ENCODE data around the gene CCR6.

- TF ChIP-seq POLR2A (IDR thresholded peaks at IDR 0.05), result no peak
- TF ChIP-seq, protein P1, sequence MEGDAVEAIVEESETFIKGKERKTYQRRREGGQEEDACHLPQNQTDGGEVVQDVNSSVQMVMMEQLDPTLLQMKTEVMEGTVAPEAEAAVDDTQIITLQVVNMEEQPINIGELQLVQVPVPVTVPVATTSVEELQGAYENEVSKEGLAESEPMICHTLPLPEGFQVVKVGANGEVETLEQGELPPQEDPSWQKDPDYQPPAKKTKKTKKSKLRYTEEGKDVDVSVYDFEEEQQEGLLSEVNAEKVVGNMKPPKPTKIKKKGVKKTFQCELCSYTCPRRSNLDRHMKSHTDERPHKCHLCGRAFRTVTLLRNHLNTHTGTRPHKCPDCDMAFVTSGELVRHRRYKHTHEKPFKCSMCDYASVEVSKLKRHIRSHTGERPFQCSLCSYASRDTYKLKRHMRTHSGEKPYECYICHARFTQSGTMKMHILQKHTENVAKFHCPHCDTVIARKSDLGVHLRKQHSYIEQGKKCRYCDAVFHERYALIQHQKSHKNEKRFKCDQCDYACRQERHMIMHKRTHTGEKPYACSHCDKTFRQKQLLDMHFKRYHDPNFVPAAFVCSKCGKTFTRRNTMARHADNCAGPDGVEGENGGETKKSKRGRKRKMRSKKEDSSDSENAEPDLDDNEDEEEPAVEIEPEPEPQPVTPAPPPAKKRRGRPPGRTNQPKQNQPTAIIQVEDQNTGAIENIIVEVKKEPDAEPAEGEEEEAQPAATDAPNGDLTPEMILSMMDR (IDR thresholded peaks at IDR 0.05), result no peak
Measured at GRCh38 chr6:167130008-167130677, 7.2 kb downstream of the CCR6 start.
